NOMO-1 treated with dmso at 0.1 percent for 144 hours (cell line): ENCODE measurements around the gene DNAJC7.
"Not testable (repeated sequence)": the region's sequence is repeated elsewhere in the genome, so short reads cannot be mapped to it uniquely, and the experiment has no call there.

Experiments used
- DNase-seq: peaks from one replicate; lab custom pipeline; 2025; ENCODE audit not compliant: unreplicated experiment; lab: John Stamatoyannopoulos, UW

Gene DNAJC7

DNA sequence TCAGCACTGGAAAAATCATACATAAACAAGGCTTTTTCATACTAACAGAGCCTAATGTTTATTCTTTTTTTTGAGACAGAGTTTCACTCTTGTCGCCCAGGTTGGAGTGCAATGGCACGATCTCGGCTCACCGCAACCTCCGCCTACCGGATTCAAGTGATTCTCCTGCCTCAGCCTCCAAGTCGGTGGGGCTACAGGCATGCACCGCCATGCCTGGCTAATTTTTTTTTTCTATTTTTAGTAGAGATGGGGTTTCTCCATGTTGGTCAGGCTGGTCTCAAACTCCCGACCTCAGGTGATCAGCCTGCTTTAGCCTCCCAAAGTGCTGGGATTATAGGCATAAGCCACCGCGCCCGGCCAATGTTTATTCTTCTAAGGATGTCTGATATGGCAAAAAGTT lies 3.5 kb downstream of the DNAJC7 start:
- not testable (repeated sequence) for DNase-seq

- not testable (repeated sequence) for DNase-seq
Measured at GRCh38 chr17:42012363-42012762, 4.9 kb downstream of the DNAJC7 start.

DNA sequence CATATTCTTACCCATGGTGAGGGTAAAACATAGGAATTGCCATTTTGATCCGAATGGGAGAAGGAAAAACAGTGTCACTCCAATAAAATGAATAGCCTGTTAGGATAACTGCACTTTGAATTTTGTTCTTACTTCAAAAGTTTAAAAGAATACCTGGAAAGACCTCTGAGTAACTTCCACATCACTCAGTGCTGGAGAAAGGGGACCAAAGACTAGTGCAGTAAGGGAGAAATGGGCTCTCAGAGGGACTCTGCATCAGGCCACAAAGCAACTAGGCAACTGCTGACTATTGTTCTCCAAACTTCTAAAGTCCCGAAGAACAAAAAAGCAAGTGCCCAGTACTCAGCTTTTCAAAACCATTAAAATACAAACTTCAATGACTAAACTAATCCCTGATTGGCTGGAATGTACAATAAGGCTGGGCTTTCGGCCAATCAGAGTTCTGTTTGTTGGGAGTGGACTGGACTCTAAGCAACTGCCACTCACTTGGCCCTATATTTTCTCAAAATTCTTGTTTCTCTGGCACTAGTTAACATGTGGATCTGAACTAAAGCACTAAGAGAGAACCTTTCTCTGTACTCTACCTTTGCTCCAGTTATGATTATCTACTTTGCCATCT lies 6.2 kb downstream of the DNAJC7 start:
- no peak for DNase-seq

GRCh38 chr17:42010266-42010680 lies 7.0 kb downstream of the DNAJC7 start:
- peak; percentile 65 for DNase-seq

DNA sequence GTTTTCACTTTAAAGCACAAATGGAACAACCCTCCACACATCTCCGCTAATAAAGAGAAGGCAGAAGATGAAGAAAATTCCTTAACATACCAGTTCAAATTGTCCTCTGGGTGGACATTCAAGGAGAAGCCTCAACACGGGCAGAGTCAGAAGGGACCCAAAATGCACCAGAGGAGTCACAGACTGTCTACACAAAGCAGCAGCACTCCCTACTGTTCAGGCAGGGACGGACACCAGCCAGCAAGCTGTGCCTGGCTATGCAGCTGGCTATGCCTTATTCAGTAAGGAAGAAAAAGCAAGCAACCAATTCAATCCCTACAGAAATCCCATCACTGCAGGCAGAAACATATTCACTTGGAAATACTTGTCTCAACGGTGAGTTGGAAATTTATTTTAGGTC lies 8.1 kb downstream of the DNAJC7 start:
- no peak for DNase-seq

- DNase-seq: no peak
Measured at GRCh38 chr17:42005166-42005565, 12.1 kb downstream of the DNAJC7 start.

DNA sequence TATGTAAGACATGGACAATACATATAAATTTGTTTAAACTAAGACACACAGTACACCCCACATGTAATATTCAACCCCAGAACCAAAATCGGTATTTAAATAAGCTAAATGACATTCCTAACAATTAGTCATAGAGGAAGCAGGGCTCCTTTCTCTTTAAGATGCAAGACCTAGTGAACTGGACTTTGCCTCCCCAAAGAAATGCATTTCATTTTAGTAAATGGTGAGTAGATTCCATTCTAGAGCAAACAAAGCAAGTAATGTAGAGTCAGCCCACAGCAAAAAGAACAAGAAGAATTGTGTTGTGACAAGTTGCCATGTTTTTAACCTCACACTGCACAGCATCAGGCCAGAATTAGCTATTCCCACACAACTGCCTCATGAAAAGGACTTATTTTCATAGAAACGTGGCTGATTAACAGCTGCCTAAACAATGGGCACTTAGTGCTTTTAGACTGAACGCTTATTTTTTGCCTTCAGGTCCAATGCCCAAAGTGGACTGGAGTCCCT lies 14.4 kb downstream of the DNAJC7 start:
- DNase-seq: no peak

DNA sequence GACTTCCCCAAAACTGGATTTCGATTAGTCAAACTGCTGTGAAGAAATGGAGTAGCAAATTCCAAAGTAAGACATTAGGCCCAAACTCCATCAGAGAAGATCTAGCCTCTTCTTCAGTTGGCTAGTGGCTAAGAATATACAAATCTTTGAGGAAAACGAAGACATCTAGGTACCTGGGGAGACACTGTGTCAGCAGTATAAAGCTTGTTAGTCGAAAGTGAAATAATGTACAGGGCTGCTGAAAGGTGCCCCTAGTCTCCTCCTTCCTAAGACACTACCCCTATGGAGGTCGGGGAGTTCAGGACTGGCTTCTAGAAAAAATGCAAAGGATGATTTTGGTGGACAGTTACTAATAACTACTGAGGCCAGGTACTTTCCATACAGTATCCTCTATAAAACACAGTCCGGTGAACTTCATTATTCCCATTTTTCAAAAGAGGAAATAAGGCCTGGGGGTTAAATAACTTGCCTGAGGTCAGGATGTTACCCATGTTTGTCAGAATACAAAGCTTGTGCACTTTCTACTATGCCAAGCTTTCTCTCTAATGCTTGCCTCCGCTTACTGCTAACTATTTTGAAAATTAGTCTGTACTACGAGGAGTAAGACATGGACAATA lies 15.0 kb downstream of the DNAJC7 start:
- no peak for DNase-seq

- no peak for DNase-seq
Measured at GRCh38 chr17:42001729-42002128, 15.5 kb downstream of the DNAJC7 start.

DNA sequence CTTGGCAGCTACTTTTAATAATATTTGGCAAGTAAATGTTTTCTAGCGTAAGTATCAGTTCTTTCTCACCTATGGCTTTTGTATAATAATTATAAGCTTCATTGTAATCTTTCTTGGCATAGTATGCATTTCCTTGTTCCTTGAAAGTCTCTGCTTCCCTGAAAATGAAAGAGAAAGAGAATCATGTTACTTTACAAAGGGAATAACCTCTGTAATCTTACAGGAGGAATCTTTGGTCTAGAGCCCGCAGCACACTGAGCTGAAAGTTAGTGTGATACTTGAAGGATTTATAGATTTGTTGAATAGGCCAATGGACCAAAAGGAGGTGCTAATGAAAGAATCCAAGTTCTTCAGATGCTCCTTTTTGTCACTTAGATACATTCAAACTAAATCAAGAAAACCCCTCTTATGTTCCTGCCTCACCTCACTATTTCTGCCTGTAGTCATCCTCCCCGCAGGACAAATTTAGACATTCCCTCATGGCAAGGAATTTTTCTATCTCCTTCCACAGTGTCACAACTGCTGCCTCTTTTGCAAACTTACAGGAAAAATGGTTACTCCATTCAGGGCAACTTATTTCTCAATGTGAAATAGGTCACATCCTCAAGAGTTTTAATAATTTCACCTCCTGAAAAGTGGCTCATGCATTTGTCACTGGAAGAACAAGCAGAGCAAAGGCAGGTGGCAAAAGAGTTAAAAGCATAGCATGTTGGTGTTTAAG lies 16.7 kb downstream of the DNAJC7 start:
- DNase-seq: no peak

DNA sequence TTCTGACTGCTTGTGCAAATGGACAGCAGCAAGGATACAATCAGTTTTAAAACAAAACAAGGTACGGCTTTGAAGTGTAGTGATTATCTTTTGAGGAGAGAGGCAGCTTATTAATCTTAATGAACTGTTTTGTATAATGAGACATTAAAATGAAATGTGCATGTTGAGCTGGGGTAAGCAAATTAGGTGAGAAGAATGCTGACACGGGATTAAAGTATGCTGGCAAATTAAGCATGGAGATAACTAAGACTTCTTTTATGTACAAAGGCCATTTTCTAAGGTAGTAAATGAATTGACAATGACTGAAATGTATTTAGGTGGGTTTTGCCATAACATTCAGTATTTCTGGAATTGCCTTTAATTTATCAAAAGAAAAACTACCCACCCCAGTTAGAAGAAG lies 18.7 kb downstream of the DNAJC7 start:
- no peak for DNase-seq

- no peak for DNase-seq
Measured at GRCh38 chr17:41996855-41997164, 20.4 kb downstream of the DNAJC7 start.

- DNase-seq: no peak
Measured at GRCh38 chr17:41992576-41992975, 24.7 kb downstream of the DNAJC7 start.

DNA sequence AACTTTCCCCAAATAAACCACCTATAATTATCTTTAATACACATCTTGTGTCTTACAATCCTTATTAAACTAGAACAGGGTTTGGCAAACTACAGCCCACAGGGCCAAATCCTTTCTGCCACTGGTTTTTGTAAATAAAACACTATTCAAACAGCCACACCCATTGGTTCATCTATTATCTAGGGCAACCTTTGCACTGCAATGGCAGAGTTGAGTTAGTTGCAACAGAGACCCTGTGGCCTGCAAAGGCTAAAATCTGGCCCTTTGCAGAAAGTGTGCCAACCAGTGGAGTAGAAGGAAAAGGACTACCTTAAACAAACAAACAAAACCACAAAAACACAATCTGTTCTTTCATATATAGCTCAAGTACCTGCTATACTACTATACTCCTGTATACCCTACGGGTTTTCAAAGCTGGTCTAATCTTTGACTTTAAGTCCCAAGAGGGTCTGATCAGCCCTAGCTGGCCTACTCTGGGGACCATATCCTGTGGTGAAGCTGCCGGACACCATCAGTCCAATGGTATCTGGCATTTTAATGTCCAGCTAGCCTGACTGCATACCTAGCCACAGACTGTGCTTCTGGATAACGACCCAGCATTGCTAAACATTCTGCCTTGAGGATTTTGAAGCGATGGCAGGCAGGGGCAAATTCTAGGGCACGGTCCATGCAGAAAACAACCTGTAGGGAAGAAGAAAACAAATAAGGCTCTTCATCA lies 27.4 kb downstream of the DNAJC7 start:
- DNase-seq: no peak

DNA sequence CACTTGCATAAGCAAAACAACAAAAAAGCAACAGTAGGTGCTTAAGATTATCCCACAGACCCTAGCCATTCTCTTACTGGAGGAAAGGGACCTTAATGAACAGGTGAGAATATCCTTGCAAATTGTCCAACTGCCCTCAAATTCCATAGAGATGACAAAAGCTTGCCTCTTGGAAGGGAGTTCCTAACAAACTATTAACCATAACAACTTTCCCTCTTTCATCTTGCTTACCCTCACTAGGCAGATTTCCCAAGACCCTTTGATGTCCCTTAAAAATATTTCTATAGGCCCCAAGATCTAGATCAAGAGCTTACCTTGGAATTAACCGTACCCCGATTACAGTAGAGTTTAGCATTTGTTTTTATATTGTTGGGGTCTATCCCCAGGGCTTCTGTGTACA lies 28.8 kb downstream of the DNAJC7 start:
- DNase-seq: no peak

DNA sequence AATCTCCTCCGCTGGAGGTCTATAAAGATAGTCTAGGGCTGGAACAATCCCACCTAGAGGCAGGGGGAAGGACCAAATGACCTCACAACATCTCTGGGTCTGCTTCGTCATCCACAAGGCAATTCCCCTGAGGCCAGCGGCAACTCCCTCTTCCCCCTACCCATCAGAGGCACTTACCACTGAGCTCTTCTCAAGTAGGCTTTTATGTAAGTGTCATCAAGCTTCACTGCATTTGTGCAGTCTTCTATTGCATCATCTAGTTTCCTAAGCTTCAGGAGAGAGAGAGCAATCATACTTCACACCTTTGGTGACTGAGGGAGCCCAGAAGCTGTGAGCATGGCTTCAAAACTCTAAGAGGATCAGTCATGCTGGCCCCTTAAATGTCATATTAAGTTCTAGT lies 29.6 kb downstream of the DNAJC7 start:
- DNase-seq: no peak

DNA sequence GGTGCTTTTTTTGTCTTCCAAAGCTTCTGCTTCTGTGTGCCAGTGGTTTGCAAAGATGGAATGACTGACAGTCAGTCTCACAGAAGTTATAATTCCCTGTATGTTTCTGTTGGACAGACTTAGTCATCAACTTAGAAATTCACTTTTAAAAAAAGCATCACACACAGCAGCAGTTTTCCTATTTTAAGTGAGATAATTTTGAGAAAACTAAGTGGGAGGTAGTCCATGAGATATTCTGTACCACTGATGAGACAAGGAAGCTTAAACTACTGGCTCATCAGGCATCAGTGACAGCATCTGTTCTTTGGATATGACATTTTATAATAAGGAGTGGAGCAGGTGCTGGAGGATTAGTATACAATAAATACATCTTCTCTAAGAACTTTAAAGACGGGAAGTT lies 30.6 kb downstream of the DNAJC7 start:
- no peak for DNase-seq

DNA sequence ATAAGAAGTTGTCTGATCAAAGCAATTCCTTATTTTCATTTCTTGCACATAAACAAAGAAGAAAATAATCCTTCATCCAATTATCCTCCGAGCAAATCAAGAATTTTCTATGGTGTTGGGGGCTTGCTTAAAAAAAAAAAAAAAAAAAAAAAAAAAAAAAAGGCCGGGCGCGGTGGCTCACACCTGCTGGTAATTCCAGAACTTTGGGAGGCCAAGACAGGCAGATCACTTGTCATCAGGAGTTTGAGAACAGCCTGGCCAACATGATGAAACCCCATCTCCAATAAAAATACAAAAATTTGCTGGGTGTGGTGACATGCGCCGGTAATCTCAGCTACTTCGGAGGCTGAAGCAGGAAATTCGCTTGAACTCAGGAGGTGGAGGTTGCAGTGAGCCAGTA lies 31.3 kb downstream of the DNAJC7 start:
- no peak for DNase-seq

DNA sequence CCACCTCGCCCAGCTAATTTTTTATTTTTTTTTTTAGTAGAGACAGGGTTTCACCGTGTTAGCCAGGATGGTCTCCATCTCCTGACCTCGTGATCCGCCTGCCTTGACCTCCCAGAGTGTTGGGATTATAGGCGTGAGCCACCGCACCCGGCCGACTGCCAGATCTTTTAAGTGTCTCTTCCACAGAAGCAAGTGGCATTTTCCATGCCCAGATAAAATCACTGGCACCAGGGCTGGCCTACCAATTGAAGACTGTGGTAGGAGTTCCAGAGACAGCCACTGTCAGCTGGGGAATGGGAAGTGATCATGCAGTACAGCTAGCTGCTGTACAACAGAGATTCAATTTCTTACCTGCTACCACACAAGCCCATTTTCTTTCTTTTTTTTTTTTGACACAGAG lies 32.8 kb downstream of the DNAJC7 start:
- DNase-seq: no peak

GRCh38 chr17:41982026-41982760 lies 35.0 kb downstream of the DNAJC7 start:
- DNase-seq: no peak

- no peak for DNase-seq
Measured at GRCh38 chr17:41977991-41978390, 39.2 kb downstream of the DNAJC7 start.
